Transverse colon (tissue), 3 donors: Measurements from ENCODE around the gene MACROD1.

Source experiments
- CTCF ChIP-seq, 5 experiments: fragments of 200-600 bp in 3 of 5; fragments of 450-650 bp in 2 of 5; sonication (generic) in 3 of 5; IDR thresholded peaks; 1 replicate in 2 of 5; 2 replicates in 3 of 5; pipeline ENCODE4 v1.5.1; 2016 to 2017; ENCODE audit warnings: antibody characterized with exemption in 5 of 5, inconsistent platforms in 3 of 5, mild to moderate bottlenecking in 2 of 5, moderate library complexity in 1 of 5
- EP300 ChIP-seq: sonication (generic); formaldehyde crosslinking; IDR thresholded peaks from one replicate; pipeline ENCODE4 v1.6.1; 2017; ENCODE audit warnings: antibody characterized with exemption, low read depth
- POLR2A ChIP-seq: fragments of 450-650 bp; IDR thresholded peaks from one replicate; pipeline ENCODE4 v1.6.1; 2016; ENCODE audit warnings: antibody characterized with exemption, mild to moderate bottlenecking, moderate library complexity

GRCh38 chr11:64140082-64140481 lies 25.8 kb downstream of the MACROD1 start:
- TF ChIP-seq CTCF (IDR thresholded peaks at IDR 0.05) (no peak), EP300 (no peak), POLR2A (no peak)
